Measurements from ENCODE around the gene MISP.

The MISP gene

GRCh38 chr19:772730-773436, 22.0 kb downstream of the MISP start:
- DNase-seq (ENCODE audit: low read depth, low spot score) = no peak

GRCh38 chr19:776549-776948, 25.6 kb downstream of the MISP start:
- DNase-seq (ENCODE audit: low read depth, low spot score) = no peak

DNA sequence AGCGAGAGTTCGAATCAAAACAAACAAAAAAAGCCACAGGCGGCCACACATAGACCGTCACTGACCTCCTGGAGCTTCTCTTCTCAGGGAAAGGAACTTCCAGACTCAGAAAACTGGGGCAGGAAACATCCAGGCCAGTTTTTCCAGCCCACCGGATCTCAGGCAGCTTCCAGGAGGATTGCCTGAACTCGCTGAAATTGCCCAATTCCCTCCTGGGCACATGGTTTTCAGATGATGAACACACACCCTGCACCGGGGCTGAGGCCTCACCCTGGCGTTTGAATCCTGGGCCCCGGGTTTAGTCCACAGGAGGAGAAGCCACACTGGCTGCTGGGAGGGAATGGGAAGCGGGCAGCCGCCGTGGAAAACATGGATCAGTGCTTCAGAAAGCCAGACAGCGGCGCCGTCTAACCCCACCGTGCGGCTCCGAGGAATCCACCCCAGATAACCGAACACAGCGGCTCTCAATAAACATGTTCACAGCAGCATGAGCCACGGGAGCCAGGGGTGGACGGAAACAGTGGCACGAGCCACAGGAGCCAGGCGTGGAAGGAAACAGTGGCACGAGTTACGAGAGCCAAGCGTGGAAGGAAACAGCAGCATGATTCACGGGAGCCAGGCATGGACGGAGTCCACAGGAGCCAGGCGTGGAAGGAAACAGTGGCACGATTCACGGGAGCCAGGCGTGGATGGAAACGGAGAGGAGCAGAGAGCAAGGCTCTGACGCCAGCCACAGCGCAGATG, 28.2 kb downstream of the MISP start:
- peak; percentile 92 for DNase-seq (ENCODE audit: low read depth, low spot score)

DNA sequence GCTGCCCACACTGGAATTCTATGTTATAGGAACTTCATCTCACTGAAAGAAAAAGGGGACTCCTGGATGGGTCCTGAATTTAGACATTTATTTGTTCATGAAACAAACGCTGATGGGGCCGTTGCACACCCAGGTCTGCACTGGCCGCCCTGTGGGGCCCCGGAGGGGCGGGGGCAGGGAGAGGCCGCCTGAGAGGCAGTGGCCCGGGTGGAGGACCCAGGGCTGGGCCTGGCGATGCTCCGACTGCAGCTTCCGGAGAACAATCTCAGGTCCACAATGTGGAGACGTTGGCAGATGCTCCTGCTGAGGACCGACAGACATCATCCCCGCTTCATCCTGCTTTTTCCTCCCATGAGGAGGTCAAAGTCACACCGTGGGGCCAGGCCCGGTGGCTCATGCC, 30.0 kb downstream of the MISP start:
- no peak for DNase-seq (ENCODE audit: low read depth, low spot score)

DNA sequence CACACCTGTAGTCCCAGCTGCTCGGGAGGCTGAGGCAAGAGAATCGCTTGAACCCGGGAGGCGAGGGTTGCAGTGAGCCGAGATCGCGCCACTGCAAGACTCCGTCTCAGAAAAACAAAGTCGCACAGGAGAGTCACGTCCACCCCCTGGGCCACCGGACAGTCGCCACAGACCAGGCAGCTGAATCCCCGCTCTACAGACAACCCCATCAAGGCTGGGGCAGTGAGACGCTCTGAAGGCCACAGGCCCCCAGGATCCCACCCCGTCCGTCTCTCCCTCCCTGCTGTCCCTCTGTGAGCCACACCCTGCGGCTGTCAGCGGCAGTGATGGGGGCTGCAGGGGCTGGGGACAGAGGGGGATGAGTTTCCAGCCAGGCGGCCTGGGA, 30.9 kb downstream of the MISP start:
- DNase-seq (ENCODE audit: low read depth, low spot score) = no peak

- DNase-seq (ENCODE audit: low read depth, low spot score) = no peak
Measured at GRCh38 chr19:782185-782877, 31.4 kb downstream of the MISP start.

GRCh38 chr19:782878-783668, 32.2 kb downstream of the MISP start:
- no peak for DNase-seq (ENCODE audit: low read depth, low spot score)

DNA sequence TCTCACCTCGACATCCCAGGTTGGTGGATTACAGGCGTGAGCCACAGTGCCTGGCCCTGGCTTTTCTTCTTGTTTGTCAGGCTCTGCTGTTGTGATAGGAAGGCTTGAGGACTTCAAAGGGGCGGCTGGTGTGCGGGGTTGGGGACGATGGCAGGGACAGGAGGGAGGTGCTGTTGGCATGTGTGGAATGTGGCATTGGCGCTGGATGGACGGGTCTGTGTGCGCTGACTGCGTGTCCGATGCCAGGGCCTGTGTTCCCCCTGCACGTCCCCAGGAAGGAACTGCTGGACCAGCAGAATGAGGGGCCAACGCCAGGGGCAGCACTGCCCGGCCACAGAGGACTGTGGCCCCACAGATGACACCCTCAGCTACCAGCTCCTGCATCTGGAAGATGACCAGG, 33.6 kb downstream of the MISP start:
- DNase-seq (ENCODE audit: low read depth, low spot score) = no peak

DNA sequence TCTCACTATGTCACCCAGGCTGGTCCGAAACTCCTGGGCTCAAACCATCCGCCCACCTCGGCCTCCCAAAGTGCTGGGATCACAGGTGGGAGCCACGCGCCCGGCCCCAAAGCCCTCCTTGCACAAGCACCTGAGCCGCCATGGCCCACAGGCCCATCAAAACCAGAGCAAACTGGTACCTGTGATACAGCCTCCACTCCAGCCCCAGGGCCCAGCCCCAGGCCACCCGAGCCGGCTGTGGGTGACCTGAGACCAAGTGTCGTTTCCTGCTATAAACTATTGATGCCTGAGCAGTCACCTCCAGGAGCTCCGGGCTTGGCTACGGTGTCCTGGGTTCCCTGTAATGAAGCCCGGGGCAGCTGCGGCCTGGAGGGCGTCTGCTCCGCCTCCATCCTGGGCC, 36.6 kb downstream of the MISP start:
- DNase-seq (ENCODE audit: low read depth, low spot score) = no peak

DNA sequence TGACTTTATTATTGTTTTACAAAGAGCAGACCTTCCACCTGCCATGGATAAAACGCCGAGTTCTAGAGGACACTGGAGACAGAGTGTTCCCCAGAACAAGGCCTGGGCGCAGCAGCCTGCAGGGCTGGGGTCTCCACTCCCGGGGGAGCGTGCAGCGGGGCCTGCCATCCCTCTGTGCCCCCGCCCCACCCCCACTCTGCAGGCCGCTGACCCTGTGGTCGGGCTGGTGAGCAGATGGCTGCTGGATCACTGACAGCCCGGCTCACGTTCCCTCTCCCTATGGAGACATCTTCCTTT, 37.7 kb downstream of the MISP start:
- DNase-seq (ENCODE audit: low read depth, low spot score) = no peak

DNA sequence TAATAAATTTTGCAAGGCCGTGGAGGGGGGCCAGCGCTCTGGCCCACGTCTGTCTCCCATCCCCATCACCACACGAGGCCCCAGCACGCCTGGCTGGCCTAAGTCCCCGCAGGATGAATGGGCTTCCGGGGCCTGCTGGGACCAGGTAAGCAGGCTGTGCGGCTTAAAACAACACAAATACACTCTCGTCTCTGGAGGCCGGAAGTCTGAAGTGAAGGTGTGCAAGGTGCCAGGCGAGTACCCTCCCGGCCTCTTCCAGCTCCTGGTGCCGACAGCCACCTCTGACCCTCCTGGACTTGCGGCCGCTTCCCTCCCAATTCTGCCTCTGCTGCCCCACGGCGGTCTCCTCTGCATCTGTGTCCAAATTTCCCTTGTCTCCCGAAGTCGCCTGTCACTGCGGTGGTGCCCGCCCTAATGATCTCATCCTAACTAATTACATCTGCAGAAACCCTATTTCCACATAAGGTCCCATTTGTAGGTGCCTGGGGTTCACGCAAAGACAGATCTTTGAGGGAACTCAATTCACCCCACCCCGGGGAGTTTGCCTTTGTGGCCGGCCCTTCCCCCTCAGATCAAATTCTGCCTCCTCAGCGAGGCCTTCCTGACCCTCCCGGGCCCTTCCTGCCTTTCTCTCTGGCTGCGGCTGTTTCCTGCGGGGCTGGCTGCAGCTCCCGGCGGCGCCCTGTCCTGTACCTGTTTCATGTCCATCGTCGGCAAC, 38.2 kb downstream of the MISP start:
- no peak for DNase-seq (ENCODE audit: low read depth, low spot score)

- no peak for DNase-seq (ENCODE audit: low read depth, low spot score)
Measured at GRCh38 chr19:789701-790060, 38.8 kb downstream of the MISP start.

GRCh38 chr19:791007-791566, 40.2 kb downstream of the MISP start:
- no peak for DNase-seq (ENCODE audit: low read depth, low spot score)

DNA sequence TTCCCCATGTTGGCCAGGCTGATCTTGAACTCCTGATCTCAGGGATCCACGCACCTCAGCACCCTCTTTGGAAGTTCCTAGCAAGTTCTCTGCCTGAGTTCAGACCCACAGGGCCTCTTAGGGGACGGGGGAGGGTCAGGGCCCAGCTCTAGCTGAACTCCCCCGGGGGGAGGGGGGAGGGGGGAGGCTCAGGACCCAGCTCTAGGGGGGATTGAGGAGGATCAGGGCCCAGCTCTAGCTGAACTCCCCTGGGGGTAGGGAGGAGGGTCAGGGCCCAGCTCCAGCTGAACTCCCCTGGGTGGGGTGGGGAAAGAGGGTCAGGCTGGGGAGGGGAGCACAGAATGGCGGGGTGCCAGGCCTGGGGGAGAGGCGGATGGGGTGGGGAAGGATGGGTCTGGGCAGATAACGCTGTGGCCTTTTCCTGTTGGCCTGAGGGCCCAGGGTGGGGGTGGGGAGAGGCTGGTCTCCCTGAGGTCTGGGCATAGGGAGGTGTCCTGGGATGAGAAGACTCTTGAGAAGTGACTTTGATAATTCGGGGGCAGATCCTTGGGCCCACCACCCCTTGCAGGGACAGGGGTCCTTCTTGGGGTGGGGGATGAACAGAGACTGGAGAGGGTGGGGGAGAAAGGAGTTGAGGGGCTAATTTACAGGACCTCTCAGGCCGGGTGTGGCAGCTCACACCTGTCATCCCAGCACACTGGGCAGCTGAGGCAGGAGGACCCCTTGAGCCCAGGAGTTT, 40.8 kb downstream of the MISP start:
- no peak for DNase-seq (ENCODE audit: low read depth, low spot score)

GRCh38 chr19:792306-792885, 41.5 kb downstream of the MISP start:
- DNase-seq (ENCODE audit: low read depth, low spot score) = no peak

GRCh38 chr19:793806-794205, 42.9 kb downstream of the MISP start:
- DNase-seq (ENCODE audit: low read depth, low spot score) = no peak

DNA sequence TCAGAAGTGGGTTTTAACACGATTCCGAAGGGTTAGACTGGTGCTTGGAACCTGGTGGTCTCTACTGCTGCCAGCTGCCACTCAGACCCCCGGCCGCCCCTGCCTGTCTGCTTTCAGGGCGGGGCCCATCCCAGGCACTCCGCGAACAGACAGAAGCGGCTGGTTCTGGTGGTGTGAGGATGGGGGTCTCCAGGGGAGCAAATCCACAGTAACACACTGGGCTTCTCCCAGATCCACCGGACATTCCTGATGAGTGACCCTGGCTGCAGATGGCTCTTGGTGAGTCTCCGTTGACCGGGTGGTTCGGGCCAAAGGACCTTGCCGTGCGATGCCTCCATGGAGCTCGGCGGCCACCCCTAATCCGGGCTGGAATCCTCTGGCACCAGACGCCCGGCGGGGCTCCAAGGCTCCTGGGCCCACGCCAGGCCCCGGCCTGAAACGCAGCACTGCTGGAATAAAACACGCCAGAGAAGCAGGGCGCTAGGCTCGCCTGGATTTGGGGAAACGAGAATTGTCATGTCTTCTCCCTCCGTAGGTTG, 44.2 kb downstream of the MISP start:
- no peak for DNase-seq (ENCODE audit: low read depth, low spot score)

DNA sequence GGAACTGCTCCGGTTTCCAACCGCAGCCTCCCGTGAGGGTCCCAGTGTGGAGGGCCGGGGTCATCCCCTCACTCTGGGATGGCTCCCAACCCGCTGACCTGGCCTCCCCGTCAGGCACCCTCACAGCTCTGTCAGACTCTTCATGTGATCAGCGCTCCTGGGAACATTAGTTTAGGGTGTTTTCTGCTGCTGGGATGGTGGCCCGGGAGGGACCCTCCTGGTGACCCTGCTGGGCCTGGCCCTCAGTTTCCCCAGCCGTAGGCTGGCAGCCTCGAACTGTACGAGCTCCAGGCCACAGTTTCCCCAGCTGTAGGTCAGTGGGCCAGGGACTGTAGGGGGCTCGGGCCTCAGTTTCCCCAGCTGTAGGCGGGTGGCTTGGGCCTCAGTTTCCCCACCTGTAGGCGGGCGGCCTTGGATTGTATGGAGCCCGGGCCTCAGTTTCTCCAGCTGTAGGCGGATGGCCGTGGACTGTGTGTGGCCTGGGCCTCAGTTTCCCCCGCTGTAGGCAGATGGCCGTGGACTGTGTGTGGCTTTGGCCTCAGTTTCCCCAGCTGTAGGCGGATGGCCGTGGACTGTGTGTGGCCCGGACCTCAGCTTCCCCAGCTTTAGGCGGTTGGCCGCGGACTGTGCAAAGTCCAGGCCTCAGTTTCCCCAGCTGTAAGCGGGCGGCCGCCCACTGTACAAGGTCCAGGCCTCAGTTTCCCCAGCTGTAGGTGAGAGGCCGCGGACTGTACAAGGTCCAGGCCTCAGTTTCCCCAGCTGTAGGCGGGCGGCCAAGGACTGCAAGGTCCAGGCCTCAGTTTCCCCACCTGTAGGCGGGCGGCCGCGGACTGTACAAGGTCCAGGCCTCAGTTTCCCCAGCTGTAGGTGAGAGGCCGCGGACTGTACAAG, 45.0 kb downstream of the MISP start:
- DNase-seq (ENCODE audit: low read depth, low spot score) = no peak

Measured in smooth muscle cell of the brain vasculature (primary cell).